NCI-H1105 treated with DMSO at 0.1 percent for 48 hours (cell line): Measurements from ENCODE around the gene FAM120A.

Experiments used
- DNase-seq: peaks from one replicate; lab custom pipeline; 2025; lab: John Stamatoyannopoulos, UW

FAM120A gene

GRCh38 chr9:93451849-93452709, 594 bp downstream of the FAM120A start:
- peak; percentile 23 for DNase-seq

- DNase-seq = no peak
These were observed 1.2 kb downstream of the FAM120A start for GRCh38 chr9:93452710-93453046.

- peak; percentile 93 for DNase-seq
These were observed 1.8 kb downstream of the FAM120A start, which contains the start of gene FAM120AOS for GRCh38 chr9:93453047-93453914. FAM120AOS (minus strand) TSS chr9:93453581; CDS start chr9:93452709, 872 bp downstream.

- no peak for DNase-seq
These were observed 4.5 kb downstream of the FAM120A start for GRCh38 chr9:93456022-93456421.

- DNase-seq = no peak
These were observed 5.0 kb downstream of the FAM120A start for GRCh38 chr9:93456504-93456903.

- no peak for DNase-seq
These were observed 5.5 kb downstream of the FAM120A start for GRCh38 chr9:93457006-93457405.

GRCh38 chr9:93458712-93459111, 7.2 kb downstream of the FAM120A start:
- no peak for DNase-seq

GRCh38 chr9:93459432-93459847, 8.0 kb downstream of the FAM120A start:
- no peak for DNase-seq

- DNase-seq = no peak
These were observed 9.4 kb downstream of the FAM120A start for GRCh38 chr9:93460689-93461413.

GRCh38 chr9:93461414-93461743, 9.9 kb downstream of the FAM120A start:
- no peak for DNase-seq

- DNase-seq = no peak
These were observed 10.3 kb downstream of the FAM120A start for GRCh38 chr9:93461821-93462220.

- DNase-seq = no peak
These were observed 12.3 kb downstream of the FAM120A start for GRCh38 chr9:93463638-93464248.

- DNase-seq = no peak
These were observed 12.9 kb downstream of the FAM120A start for GRCh38 chr9:93464395-93464794.

GRCh38 chr9:93464876-93465275, 13.4 kb downstream of the FAM120A start:
- no peak for DNase-seq

- no peak for DNase-seq
These were observed 14.4 kb downstream of the FAM120A start for GRCh38 chr9:93465855-93466254.

- DNase-seq = no peak
These were observed 15.1 kb downstream of the FAM120A start for GRCh38 chr9:93466416-93467061.

GRCh38 chr9:93467062-93467416, 15.6 kb downstream of the FAM120A start:
- DNase-seq = no peak

- DNase-seq = peak; percentile 68
These were observed 16.0 kb downstream of the FAM120A start for GRCh38 chr9:93467462-93467861.

GRCh38 chr9:93468763-93469456, 17.4 kb downstream of the FAM120A start:
- DNase-seq = no peak

GRCh38 chr9:93470391-93470790, 18.9 kb downstream of the FAM120A start:
- no peak for DNase-seq

- no peak for DNase-seq
These were observed 19.6 kb downstream of the FAM120A start for GRCh38 chr9:93471124-93471523.
